Measurements from ENCODE around the gene DUSP15.

Gene DUSP15

GRCh38 chr20:31913431-31914157 lies 43.3 kb upstream of the DUSP15 start:
- Histone ChIP-seq H3K4me1 (ENCODE audit: insufficient read depth, low read length, severe bottlenecking) (no peaks in the 10 kb centered on the region), H3K36me3 (ENCODE audit: insufficient read depth, low read length) (no peaks in the 10 kb centered on the region), H4K20me1 (ENCODE audit: insufficient read depth, low read length) (no peaks in the 10 kb centered on the region), H3K9me3 (ENCODE audit: low read length) (no peaks in the 10 kb centered on the region), H3K9me2 (ENCODE audit: low read depth, low read length) (no peaks in the 10 kb centered on the region), H2AFZ (ENCODE audit: low read length) (no peak overlapping the region), H3K9ac (ENCODE audit: low read length) (no peak overlapping the region), H3K79me2 (ENCODE audit: insufficient read depth, low read length) (no peaks in the 10 kb centered on the region), H3K4me3 (ENCODE audit: low read depth, low read length, poor library complexity, severe bottlenecking) (no peak overlapping the region), H3F3A (ENCODE audit: insufficient read depth, low read length) (no peaks in the 10 kb centered on the region), H3K27me3 (ENCODE audit: insufficient read depth, low read length) (0 out of 2 replicates have a peak, but pooled peaks cover 6% of the 10 kb centered on the region), H3K27ac (ENCODE audit: low read depth, low read length, poor library complexity, severe bottlenecking) (no peak overlapping the region), H3K4me2 (ENCODE audit: low read length) (no peak overlapping the region)
- no peak for TF ChIP-seq EZH2 (IDR thresholded peaks at IDR 0.05; ENCODE audit: borderline replicate concordance, low read length)

GRCh38 chr20:31910071-31910803 lies 39.9 kb upstream of the DUSP15 start:
- no peaks in the 10 kb centered on the region for H3K4me1 ChIP-seq (ENCODE audit: insufficient read depth, low read length, severe bottlenecking)
- no peaks in the 10 kb centered on the region for H3K79me2 ChIP-seq (ENCODE audit: insufficient read depth, low read length)
- TF ChIP-seq CTCF (IDR thresholded peaks at IDR 0.05; ENCODE audit: low read length) = no peak
- no peak for TF ChIP-seq EZH2 (IDR thresholded peaks at IDR 0.05; ENCODE audit: borderline replicate concordance, low read length)
- peaks cover 7% of the 10 kb centered on the region; the same call in 1 of the 2 replicates for H3K27me3 ChIP-seq (ENCODE audit: insufficient read depth, low read length)
- no peak overlapping the region for H3K9ac ChIP-seq (ENCODE audit: low read length)
- no peaks in the 10 kb centered on the region for H4K20me1 ChIP-seq (ENCODE audit: insufficient read depth, low read length)
- H3K4me2 ChIP-seq (ENCODE audit: low read length) = no peak overlapping the region
- no peaks in the 10 kb centered on the region for H3K9me3 ChIP-seq (ENCODE audit: low read length)
- no peaks in the 10 kb centered on the region for H3K36me3 ChIP-seq (ENCODE audit: insufficient read depth, low read length)
- no peak overlapping the region for H2AFZ ChIP-seq (ENCODE audit: low read length)
- H3K9me2 ChIP-seq (ENCODE audit: low read depth, low read length) = no peaks in the 10 kb centered on the region
- H3F3A ChIP-seq (ENCODE audit: insufficient read depth, low read length) = no peaks in the 10 kb centered on the region
- no peak overlapping the region for H3K27ac ChIP-seq (ENCODE audit: low read depth, low read length, poor library complexity, severe bottlenecking)
- H3K4me3 ChIP-seq (ENCODE audit: low read depth, low read length, poor library complexity, severe bottlenecking) = no peak overlapping the region

- H3F3A ChIP-seq (ENCODE audit: insufficient read depth, low read length) = no peaks in the 10 kb centered on the region
- no peaks in the 10 kb centered on the region for H3K36me3 ChIP-seq (ENCODE audit: insufficient read depth, low read length)
- no peaks in the 10 kb centered on the region for H3K4me1 ChIP-seq (ENCODE audit: insufficient read depth, low read length, severe bottlenecking)
These were observed 39.1 kb upstream of the DUSP15 start for GRCh38 chr20:31909253-31910070.

More at GRCh38 chr20:31909253-31910070, 39.1 kb upstream of the DUSP15 start:
- no peaks in the 10 kb centered on the region for H3K9me3 ChIP-seq (ENCODE audit: low read length)
- H3K9ac ChIP-seq (ENCODE audit: low read length) = no peak overlapping the region
- TF ChIP-seq CTCF (IDR thresholded peaks at IDR 0.05; ENCODE audit: low read length) (no peak), EZH2 (IDR thresholded peaks at IDR 0.05; ENCODE audit: borderline replicate concordance, low read length) (no peak)
- no peak overlapping the region for H3K4me3 ChIP-seq (ENCODE audit: low read depth, low read length, poor library complexity, severe bottlenecking)
- H2AFZ ChIP-seq (ENCODE audit: low read length) = no peak overlapping the region
- peaks cover 7% of the 10 kb centered on the region; the same call in 1 of the 2 replicates for H3K27me3 ChIP-seq (ENCODE audit: insufficient read depth, low read length)
- H4K20me1 ChIP-seq (ENCODE audit: insufficient read depth, low read length) = no peaks in the 10 kb centered on the region
- H3K79me2 ChIP-seq (ENCODE audit: insufficient read depth, low read length) = no peaks in the 10 kb centered on the region
- no peak overlapping the region for H3K4me2 ChIP-seq (ENCODE audit: low read length)
- no peaks in the 10 kb centered on the region for H3K9me2 ChIP-seq (ENCODE audit: low read depth, low read length)
- H3K27ac ChIP-seq (ENCODE audit: low read depth, low read length, poor library complexity, severe bottlenecking) = no peak overlapping the region
